ENCODE data around the gene GRIFIN.

GRIFIN gene

GRCh38 chr7:2502647-2502966 is 26.4 kb upstream of the GRIFIN start:
- Histone ChIP-seq H3K79me2 (ENCODE audit: insufficient read depth, low read length) (no peaks in the 10 kb centered on the region), H3F3A (ENCODE audit: insufficient read depth, low read length) (no peaks in the 10 kb centered on the region), H3K4me2 (ENCODE audit: low read length) (no peak overlapping the region), H3K27me3 (ENCODE audit: insufficient read depth, low read length) (peaks cover 14% of the 10 kb centered on the region), H2AFZ (ENCODE audit: low read length) (no peak overlapping the region), H3K9ac (ENCODE audit: low read length) (no peak overlapping the region), H3K4me1 (ENCODE audit: insufficient read depth, low read length, severe bottlenecking) (no peaks in the 10 kb centered on the region), H3K4me3 (ENCODE audit: low read depth, low read length, poor library complexity, severe bottlenecking) (no peak overlapping the region), H3K9me2 (ENCODE audit: low read depth, low read length) (no peaks in the 10 kb centered on the region), H3K27ac (ENCODE audit: low read depth, low read length, poor library complexity, severe bottlenecking) (no peak overlapping the region), H3K9me3 (ENCODE audit: low read length) (no peaks in the 10 kb centered on the region), H3K36me3 (ENCODE audit: insufficient read depth, low read length) (no peaks in the 10 kb centered on the region), H4K20me1 (ENCODE audit: insufficient read depth, low read length) (no peaks in the 10 kb centered on the region)
- TF ChIP-seq EZH2 (IDR thresholded peaks at IDR 0.05; ENCODE audit: borderline replicate concordance, low read length) (no peak), CTCF (IDR thresholded peaks at IDR 0.05; ENCODE audit: low read length) (no peak)

GRCh38 chr7:2501947-2502646 is 25.9 kb upstream of the GRIFIN start:
- TF ChIP-seq CTCF (IDR thresholded peaks at IDR 0.05; ENCODE audit: low read length) (no peak), EZH2 (IDR thresholded peaks at IDR 0.05; ENCODE audit: borderline replicate concordance, low read length) (no peak)
- H2AFZ ChIP-seq (ENCODE audit: low read length): no peak overlapping the region
- H3K9me2 ChIP-seq (ENCODE audit: low read depth, low read length): no peaks in the 10 kb centered on the region
- H3K4me1 ChIP-seq (ENCODE audit: insufficient read depth, low read length, severe bottlenecking): no peaks in the 10 kb centered on the region
- no peak overlapping the region for H3K9ac ChIP-seq (ENCODE audit: low read length)
- no peaks in the 10 kb centered on the region for H3F3A ChIP-seq (ENCODE audit: insufficient read depth, low read length)
- no peaks in the 10 kb centered on the region for H3K36me3 ChIP-seq (ENCODE audit: insufficient read depth, low read length)
- H4K20me1 ChIP-seq (ENCODE audit: insufficient read depth, low read length): no peaks in the 10 kb centered on the region
- H3K27ac ChIP-seq (ENCODE audit: low read depth, low read length, poor library complexity, severe bottlenecking): no peak overlapping the region
- H3K27me3 ChIP-seq (ENCODE audit: insufficient read depth, low read length): peaks cover 17% of the 10 kb centered on the region
- no peak overlapping the region for H3K4me2 ChIP-seq (ENCODE audit: low read length)
- H3K4me3 ChIP-seq (ENCODE audit: low read depth, low read length, poor library complexity, severe bottlenecking): no peak overlapping the region
- no peaks in the 10 kb centered on the region for H3K79me2 ChIP-seq (ENCODE audit: insufficient read depth, low read length)
- H3K9me3 ChIP-seq (ENCODE audit: low read length): no peaks in the 10 kb centered on the region

GRCh38 chr7:2500701-2501100 is 24.5 kb upstream of the GRIFIN start:
- Histone ChIP-seq H2AFZ (ENCODE audit: low read length) (no peak overlapping the region), H3K9me3 (ENCODE audit: low read length) (no peaks in the 10 kb centered on the region), H3K9me2 (ENCODE audit: low read depth, low read length) (no peaks in the 10 kb centered on the region), H3K36me3 (ENCODE audit: insufficient read depth, low read length) (no peaks in the 10 kb centered on the region), H3K27me3 (ENCODE audit: insufficient read depth, low read length) (peaks cover 17% of the 10 kb centered on the region), H3K4me1 (ENCODE audit: insufficient read depth, low read length, severe bottlenecking) (no peaks in the 10 kb centered on the region), H3K79me2 (ENCODE audit: insufficient read depth, low read length) (no peaks in the 10 kb centered on the region), H3K4me3 (ENCODE audit: low read depth, low read length, poor library complexity, severe bottlenecking) (no peak overlapping the region), H3F3A (ENCODE audit: insufficient read depth, low read length) (no peaks in the 10 kb centered on the region), H3K4me2 (ENCODE audit: low read length) (no peak overlapping the region), H3K27ac (ENCODE audit: low read depth, low read length, poor library complexity, severe bottlenecking) (no peak overlapping the region), H4K20me1 (ENCODE audit: insufficient read depth, low read length) (no peaks in the 10 kb centered on the region), H3K9ac (ENCODE audit: low read length) (no peak overlapping the region)
- no peak for TF ChIP-seq EZH2 (IDR thresholded peaks at IDR 0.05; ENCODE audit: borderline replicate concordance, low read length)
- TF ChIP-seq CTCF (IDR thresholded peaks at IDR 0.05; ENCODE audit: low read length): no peak
